Liver (tissue), 3 donors: ENCODE measurements around the gene SOWAHA.

Source experiments
- ATF3 ChIP-seq: IDR thresholded peaks from 2 replicates; pipeline ENCODE4 v1.6.1; 2016; ENCODE audit warnings: antibody characterized with exemption
- CTCF ChIP-seq: fragments of 150-350 bp; IDR thresholded peaks from 2 replicates; pipeline ENCODE4 v1.5.1; 2017; ENCODE audit warnings: improper control_type of control experiment, low read depth, low read length; ENCODE audit not compliant: missing input control
- FOXA2 ChIP-seq: IDR thresholded peaks from 2 replicates; pipeline ENCODE4 v1.6.1; 2016; ENCODE audit warnings: antibody characterized with exemption
- HNF4A ChIP-seq, 2 donors: conservative IDR thresholded peaks; 2 replicates each; pipeline ENCODE4 v1.6.1; 2016; ENCODE audit warnings: antibody characterized with exemption in 2 of 2, mild to moderate bottlenecking in 2 of 2
- JUND ChIP-seq, 2 donors: IDR thresholded peaks; 2 replicates each; pipeline ENCODE4 v1.6.1; 2016; ENCODE audit warnings: antibody characterized with exemption in 2 of 2
- RAD21 ChIP-seq, 2 donors: IDR thresholded peaks; 2 replicates each; pipeline ENCODE4 v1.6.1; 2016; ENCODE audit warnings: antibody characterized with exemption in 2 of 2, mild to moderate bottlenecking in 2 of 2
- SP1 ChIP-seq: IDR thresholded peaks from 2 replicates; pipeline ENCODE4 v1.6.1; 2018; ENCODE audit warnings: antibody characterized with exemption, mild to moderate bottlenecking
- TAF1 ChIP-seq: conservative IDR thresholded peaks from 2 replicates; pipeline ENCODE4 v1.6.1; 2016; ENCODE audit warnings: antibody characterized with exemption, mild to moderate bottlenecking
- ZBTB33 ChIP-seq: IDR thresholded peaks from 2 replicates; pipeline ENCODE4 v1.6.1; 2016; ENCODE audit warnings: antibody characterized with exemption
- TF ChIP-seq, protein P1 (sequence below): IDR thresholded peaks from 2 replicates; pipeline ENCODE4 v1.6.1; 2016; ENCODE audit warnings: antibody characterized with exemption
- TF ChIP-seq, protein P2 (sequence below): IDR thresholded peaks from 2 replicates; pipeline ENCODE4 v1.6.1; 2016; ENCODE audit warnings: antibody characterized with exemption, mild to moderate bottlenecking
- donor health status: healthy.
- donor health status: healthy.

DNA sequence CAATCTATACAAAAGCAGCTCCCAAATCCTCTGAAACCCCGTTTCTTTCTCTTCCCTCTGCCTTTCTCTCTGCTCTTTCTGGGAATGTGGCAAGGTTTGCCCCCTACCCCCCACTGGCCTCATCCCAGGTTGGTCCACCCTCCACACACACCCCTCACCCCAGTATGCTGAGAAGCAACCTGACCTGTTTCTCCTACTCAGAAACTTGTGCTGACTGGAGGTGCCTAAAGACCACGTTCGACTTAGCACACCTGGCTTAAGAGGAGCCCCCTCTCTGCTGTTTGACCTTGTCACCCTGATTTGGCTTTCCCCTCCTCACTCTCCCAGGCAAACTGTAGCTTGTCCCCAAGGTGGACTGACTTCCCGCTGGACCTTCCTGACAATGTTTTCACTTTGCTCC, 35.0 kb upstream of the SOWAHA start:
- no peak for TF ChIP-seq CTCF
- TF ChIP-seq SP1 = no peak
- no peak for TF ChIP-seq FOXA2
- TF ChIP-seq, protein P1, sequence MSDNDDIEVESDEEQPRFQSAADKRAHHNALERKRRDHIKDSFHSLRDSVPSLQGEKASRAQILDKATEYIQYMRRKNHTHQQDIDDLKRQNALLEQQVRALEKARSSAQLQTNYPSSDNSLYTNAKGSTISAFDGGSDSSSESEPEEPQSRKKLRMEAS = no peak
- TF ChIP-seq ZBTB33 = no peak
- TF ChIP-seq ATF3 = no peak
- no peak for TF ChIP-seq RAD21 (IDR thresholded peaks at IDR 0.05)
- TF ChIP-seq JUND (IDR thresholded peaks at IDR 0.05) = no peak
- TF ChIP-seq, protein P2, sequence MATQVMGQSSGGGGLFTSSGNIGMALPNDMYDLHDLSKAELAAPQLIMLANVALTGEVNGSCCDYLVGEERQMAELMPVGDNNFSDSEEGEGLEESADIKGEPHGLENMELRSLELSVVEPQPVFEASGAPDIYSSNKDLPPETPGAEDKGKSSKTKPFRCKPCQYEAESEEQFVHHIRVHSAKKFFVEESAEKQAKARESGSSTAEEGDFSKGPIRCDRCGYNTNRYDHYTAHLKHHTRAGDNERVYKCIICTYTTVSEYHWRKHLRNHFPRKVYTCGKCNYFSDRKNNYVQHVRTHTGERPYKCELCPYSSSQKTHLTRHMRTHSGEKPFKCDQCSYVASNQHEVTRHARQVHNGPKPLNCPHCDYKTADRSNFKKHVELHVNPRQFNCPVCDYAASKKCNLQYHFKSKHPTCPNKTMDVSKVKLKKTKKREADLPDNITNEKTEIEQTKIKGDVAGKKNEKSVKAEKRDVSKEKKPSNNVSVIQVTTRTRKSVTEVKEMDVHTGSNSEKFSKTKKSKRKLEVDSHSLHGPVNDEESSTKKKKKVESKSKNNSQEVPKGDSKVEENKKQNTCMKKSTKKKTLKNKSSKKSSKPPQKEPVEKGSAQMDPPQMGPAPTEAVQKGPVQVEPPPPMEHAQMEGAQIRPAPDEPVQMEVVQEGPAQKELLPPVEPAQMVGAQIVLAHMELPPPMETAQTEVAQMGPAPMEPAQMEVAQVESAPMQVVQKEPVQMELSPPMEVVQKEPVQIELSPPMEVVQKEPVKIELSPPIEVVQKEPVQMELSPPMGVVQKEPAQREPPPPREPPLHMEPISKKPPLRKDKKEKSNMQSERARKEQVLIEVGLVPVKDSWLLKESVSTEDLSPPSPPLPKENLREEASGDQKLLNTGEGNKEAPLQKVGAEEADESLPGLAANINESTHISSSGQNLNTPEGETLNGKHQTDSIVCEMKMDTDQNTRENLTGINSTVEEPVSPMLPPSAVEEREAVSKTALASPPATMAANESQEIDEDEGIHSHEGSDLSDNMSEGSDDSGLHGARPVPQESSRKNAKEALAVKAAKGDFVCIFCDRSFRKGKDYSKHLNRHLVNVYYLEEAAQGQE = no peak
- TF ChIP-seq HNF4A (conservative IDR thresholded peaks at IDR 0.05) = no peak
- no peak for TF ChIP-seq TAF1
